ENCODE results near the gene MYDGF.

DNA sequence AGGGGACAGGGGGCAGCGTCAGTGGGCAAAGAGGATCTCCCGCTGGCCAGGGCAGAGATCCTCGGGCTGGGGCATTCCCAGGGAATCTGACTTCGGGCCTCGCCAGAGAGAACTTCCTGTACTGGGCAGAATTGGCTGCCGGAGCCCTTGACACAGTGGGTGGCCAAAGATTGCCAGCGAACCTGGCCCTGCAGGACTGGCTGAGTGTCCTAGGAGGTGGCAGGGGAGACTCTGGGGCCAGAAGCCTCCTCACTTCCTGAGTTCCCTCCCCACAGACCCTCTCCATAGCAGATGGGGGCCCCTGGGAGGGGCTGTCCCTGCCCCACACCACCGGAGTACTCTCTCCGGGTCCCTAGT lies 34.2 kb upstream of the MYDGF start:
- TF ChIP-seq, protein P1, sequence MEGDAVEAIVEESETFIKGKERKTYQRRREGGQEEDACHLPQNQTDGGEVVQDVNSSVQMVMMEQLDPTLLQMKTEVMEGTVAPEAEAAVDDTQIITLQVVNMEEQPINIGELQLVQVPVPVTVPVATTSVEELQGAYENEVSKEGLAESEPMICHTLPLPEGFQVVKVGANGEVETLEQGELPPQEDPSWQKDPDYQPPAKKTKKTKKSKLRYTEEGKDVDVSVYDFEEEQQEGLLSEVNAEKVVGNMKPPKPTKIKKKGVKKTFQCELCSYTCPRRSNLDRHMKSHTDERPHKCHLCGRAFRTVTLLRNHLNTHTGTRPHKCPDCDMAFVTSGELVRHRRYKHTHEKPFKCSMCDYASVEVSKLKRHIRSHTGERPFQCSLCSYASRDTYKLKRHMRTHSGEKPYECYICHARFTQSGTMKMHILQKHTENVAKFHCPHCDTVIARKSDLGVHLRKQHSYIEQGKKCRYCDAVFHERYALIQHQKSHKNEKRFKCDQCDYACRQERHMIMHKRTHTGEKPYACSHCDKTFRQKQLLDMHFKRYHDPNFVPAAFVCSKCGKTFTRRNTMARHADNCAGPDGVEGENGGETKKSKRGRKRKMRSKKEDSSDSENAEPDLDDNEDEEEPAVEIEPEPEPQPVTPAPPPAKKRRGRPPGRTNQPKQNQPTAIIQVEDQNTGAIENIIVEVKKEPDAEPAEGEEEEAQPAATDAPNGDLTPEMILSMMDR (IDR thresholded peaks at IDR 0.05): no peak
- no peak for TF ChIP-seq POLR2A (IDR thresholded peaks at IDR 0.05)

All from adrenal gland (tissue), 5 donors.